Adrenal gland (tissue), 5 donors: ENCODE results near the gene OR8B8.

Experiments used
- CTCF ChIP-seq, 6 experiments: fragments of 450-650 bp in 4 of 6; fragments of 200-600 bp in 2 of 6; sonication (generic) in 1 of 6; IDR thresholded peaks; 1 replicate in 5 of 6; 2 replicates in 1 of 6; pipeline versions ENCODE4 v1.5.1 to v1.8.0; 2016 to 2021; ENCODE audit warnings: antibody characterized with exemption in 6 of 6, mild to moderate bottlenecking in 2 of 6, moderate library complexity in 1 of 6
- POLR2A ChIP-seq, 2 donors: fragments of 450-650 bp; IDR thresholded peaks; one replicate each; pipeline ENCODE4 v1.6.1; 2017; ENCODE audit warnings: antibody characterized with exemption in 2 of 2, mild to moderate bottlenecking in 2 of 2, moderate library complexity in 1 of 2
- donor health status: DM: no; HTN: no; CAD: no.

GRCh38 chr11:124442442-124442841 is 3.1 kb downstream of the OR8B8 start:
- TF ChIP-seq CTCF (IDR thresholded peaks at IDR 0.05) (no peak), POLR2A (IDR thresholded peaks at IDR 0.05) (no peak)
